ENCODE data around the gene SMAD3. TPM values are rescaled to one million over a fixed set of nuclear protein-coding genes. Genes with fewer than 3 reads are reported as not detected.
A peak's percentile ranks its signal among the peaks of the same experiment; 100 is the strongest.

The SMAD3 gene
- total RNA-seq, 1 experiment from 2014 or later, result 89.2 TPM

DNA sequence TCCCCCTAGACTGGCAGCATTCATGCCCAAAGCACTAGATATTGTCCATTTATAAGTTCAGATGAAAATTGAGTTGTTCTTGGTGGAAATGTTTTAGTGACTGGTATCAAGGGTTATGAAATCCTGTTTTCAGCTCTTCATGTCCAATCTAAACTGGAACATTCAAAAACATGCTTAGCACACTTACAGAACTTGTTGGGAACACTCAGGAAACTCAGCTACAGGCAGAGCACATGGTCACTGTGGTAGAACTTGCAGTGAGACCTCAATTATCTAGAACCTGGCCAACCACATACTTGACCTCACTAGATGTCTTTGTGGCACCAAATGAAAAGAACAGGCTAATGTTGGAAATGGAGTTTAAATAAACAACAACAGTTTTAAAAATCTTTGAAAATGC lies 88.8 kb downstream of the SMAD3 start:
- H3K4me1 ChIP-seq (ENCODE audit: control insufficient read depth in 1 of 2, insufficient read depth in 2 of 2, low read length in 2 of 2), result peaks cover 27 to 82% of the 10 kb centered on the region in 2 experiments

DNA sequence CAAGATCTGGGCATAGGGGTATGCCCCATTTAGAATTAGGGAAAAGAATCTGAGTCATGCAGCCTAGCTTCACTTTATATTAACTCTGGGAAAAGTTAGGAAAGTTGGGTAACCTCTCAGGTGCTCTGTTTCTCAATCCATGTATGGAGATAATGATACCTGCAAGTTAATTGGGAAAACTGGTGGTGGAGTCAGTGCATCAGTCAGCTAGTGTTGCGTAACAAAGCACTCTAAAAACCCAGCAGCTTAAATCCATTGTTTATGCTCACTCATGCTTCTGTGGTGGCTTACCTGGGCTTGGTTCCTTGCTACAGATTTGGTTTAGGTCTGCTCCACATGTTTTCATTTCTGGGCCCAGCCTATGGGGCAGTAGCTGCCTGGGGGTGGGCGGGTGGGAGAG lies 91.0 kb downstream of the SMAD3 start:
- DNase-seq (ENCODE audit: low read depth, low spot score) (no peak), ATAC-seq (no peak)
- ChIA-PET POLR2A (interaction anchor here (1.7 kb wide), 1 partner anchor 19 kb away, joined by 3 read pairs; no protein-coding TSS in a partner anchor), CTCF (no interaction called here), RAD21 (ENCODE audit: low non-redundant PET in 1 of 2, low total read pairs in 2 of 2, uncharacterized antibody in 2 of 2, unreplicated experiment in 2 of 2) (no interaction called here)
- peaks cover 14 to 82% of the 10 kb centered on the region in 2 experiments for H3K4me1 ChIP-seq (ENCODE audit: control insufficient read depth in 1 of 2, insufficient read depth in 2 of 2, low read length in 2 of 2)
- intact Hi-C loops (cut with micrococcal nuclease), result no loop called here
- BruUV-seq (replicated peaks), result no TSS peak
- H2AFZ ChIP-seq (ENCODE audit: low read depth, low read length, poor library complexity, severe bottlenecking), result no peak overlapping the region
- H3K36me3 ChIP-seq (ENCODE audit: control insufficient read depth in 1 of 2, insufficient read depth in 2 of 2, low read length in 2 of 2), result peaks cover 0 to 27% of the 10 kb centered on the region in 2 experiments; a peak in 2 of 4 replicates
- H3K27ac ChIP-seq (ENCODE audit: low read depth, low read length), result no peak overlapping the region
- H3K4me3 ChIP-seq (replicated peaks in 1 of 2; ENCODE audit: low read depth in 1 of 2, low read length in 2 of 2), result no peak overlapping the region
- H3K79me2 ChIP-seq (ENCODE audit: insufficient read depth, low read length), result peaks cover 93% of the 10 kb centered on the region
- H3K4me2 ChIP-seq (ENCODE audit: low read length), result no peak overlapping the region
- peaks cover 0 to 7% of the 10 kb centered on the region in 2 experiments; a peak in 1 of 4 replicates for H3K9me3 ChIP-seq (ENCODE audit: control insufficient read depth in 1 of 2, insufficient read depth in 1 of 2, low read depth in 1 of 2, low read length in 2 of 2)
- H3K27me3 ChIP-seq (ENCODE audit: insufficient read depth, low read length), result no peaks in the 10 kb centered on the region
- H4K20me1 ChIP-seq (ENCODE audit: insufficient read depth), result no peaks in the 10 kb centered on the region
- no peaks in the 10 kb centered on the region for H3K9me2 ChIP-seq (ENCODE audit: insufficient read depth)
- no peak overlapping the region for H3K9ac ChIP-seq (ENCODE audit: low read length)
- no peak for TF ChIP-seq ELF1 (IDR thresholded peaks at IDR 0.05; ENCODE audit: borderline replicate concordance, low read depth)
- no peak for TF ChIP-seq SRF (IDR thresholded peaks at IDR 0.05; ENCODE audit: low read depth)
- TF ChIP-seq, protein P1, sequence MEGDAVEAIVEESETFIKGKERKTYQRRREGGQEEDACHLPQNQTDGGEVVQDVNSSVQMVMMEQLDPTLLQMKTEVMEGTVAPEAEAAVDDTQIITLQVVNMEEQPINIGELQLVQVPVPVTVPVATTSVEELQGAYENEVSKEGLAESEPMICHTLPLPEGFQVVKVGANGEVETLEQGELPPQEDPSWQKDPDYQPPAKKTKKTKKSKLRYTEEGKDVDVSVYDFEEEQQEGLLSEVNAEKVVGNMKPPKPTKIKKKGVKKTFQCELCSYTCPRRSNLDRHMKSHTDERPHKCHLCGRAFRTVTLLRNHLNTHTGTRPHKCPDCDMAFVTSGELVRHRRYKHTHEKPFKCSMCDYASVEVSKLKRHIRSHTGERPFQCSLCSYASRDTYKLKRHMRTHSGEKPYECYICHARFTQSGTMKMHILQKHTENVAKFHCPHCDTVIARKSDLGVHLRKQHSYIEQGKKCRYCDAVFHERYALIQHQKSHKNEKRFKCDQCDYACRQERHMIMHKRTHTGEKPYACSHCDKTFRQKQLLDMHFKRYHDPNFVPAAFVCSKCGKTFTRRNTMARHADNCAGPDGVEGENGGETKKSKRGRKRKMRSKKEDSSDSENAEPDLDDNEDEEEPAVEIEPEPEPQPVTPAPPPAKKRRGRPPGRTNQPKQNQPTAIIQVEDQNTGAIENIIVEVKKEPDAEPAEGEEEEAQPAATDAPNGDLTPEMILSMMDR (IDR thresholded peaks at IDR 0.05 in 2 of 3, conservative IDR thresholded peaks at IDR 0.05 in 1 of 3; ENCODE audit: borderline replicate concordance in 1 of 3, insufficient read depth in 1 of 3, low read depth in 2 of 3, low read length in 2 of 3), result no peak
- no peak for TF ChIP-seq YY1 (IDR thresholded peaks at IDR 0.05; ENCODE audit: extremely low read depth, insufficient replicate concordance, low read depth, low read length)
- no peak for TF ChIP-seq TCF7L2 (IDR thresholded peaks at IDR 0.05; ENCODE audit: borderline replicate concordance, extremely low read depth, insufficient read depth, insufficient read length)
- TF ChIP-seq RAD21 (IDR thresholded peaks at IDR 0.05; ENCODE audit: low read depth), result no peak
- TF ChIP-seq EGR1 (IDR thresholded peaks at IDR 0.05; ENCODE audit: low read depth), result no peak
- TF ChIP-seq SP1 (IDR thresholded peaks at IDR 0.05; ENCODE audit: low read depth), result no peak
- no peak for TF ChIP-seq SIN3A (IDR thresholded peaks at IDR 0.05; ENCODE audit: low read depth)
- no peak for TF ChIP-seq ZFX (IDR thresholded peaks at IDR 0.05)
- TF ChIP-seq, protein P2, sequence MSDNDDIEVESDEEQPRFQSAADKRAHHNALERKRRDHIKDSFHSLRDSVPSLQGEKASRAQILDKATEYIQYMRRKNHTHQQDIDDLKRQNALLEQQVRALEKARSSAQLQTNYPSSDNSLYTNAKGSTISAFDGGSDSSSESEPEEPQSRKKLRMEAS (IDR thresholded peaks at IDR 0.05), result no peak
- no peak for TF ChIP-seq ZNF274 (IDR thresholded peaks at IDR 0.05; ENCODE audit: low read depth, low read length)
- TF ChIP-seq POLR2A (IDR thresholded peaks at IDR 0.05; ENCODE audit: borderline replicate concordance, extremely low read depth, insufficient read depth, insufficient read length), result no peak
- TF ChIP-seq EZH2phosphoT487 (IDR thresholded peaks at IDR 0.05; ENCODE audit: borderline replicate concordance), result no peak

More for the DNA sequence above, 88.8 kb downstream of the SMAD3 start:
- ChIA-PET RAD21 (ENCODE audit: low non-redundant PET in 1 of 2, low total read pairs in 2 of 2, uncharacterized antibody in 2 of 2, unreplicated experiment in 2 of 2) (no interaction called here), POLR2A (no interaction called here), CTCF (no interaction called here)
- Histone ChIP-seq H2AFZ (ENCODE audit: low read depth, low read length, poor library complexity, severe bottlenecking) (no peak overlapping the region), H3K9me3 (ENCODE audit: control insufficient read depth in 1 of 2, insufficient read depth in 1 of 2, low read depth in 1 of 2, low read length in 2 of 2) (peaks cover 0 to 7% of the 10 kb centered on the region in 2 experiments; a peak in 1 of 4 replicates), H3K4me3 (replicated peaks in 1 of 2; ENCODE audit: low read depth in 1 of 2, low read length in 2 of 2) (no peak overlapping the region), H3K9ac (ENCODE audit: low read length) (peak overlapping the region; percentile 12; the same call in 1 of the 2 replicates), H3K27me3 (ENCODE audit: insufficient read depth, low read length) (no peaks in the 10 kb centered on the region), H4K20me1 (ENCODE audit: insufficient read depth) (no peaks in the 10 kb centered on the region), H3K27ac (ENCODE audit: low read depth, low read length) (no peak overlapping the region), H3K79me2 (ENCODE audit: insufficient read depth, low read length) (peaks cover 81% of the 10 kb centered on the region), H3K9me2 (ENCODE audit: insufficient read depth) (no peaks in the 10 kb centered on the region), H3K36me3 (ENCODE audit: control insufficient read depth in 1 of 2, insufficient read depth in 2 of 2, low read length in 2 of 2) (peaks cover 0 to 27% of the 10 kb centered on the region in 2 experiments; a peak in 2 of 4 replicates), H3K4me2 (ENCODE audit: low read length) (no peak overlapping the region)
- TF ChIP-seq EZH2 (IDR thresholded peaks at IDR 0.05), result no peak
- no peak for TF ChIP-seq JUND (IDR thresholded peaks at IDR 0.05)
- TF ChIP-seq, protein P3, sequence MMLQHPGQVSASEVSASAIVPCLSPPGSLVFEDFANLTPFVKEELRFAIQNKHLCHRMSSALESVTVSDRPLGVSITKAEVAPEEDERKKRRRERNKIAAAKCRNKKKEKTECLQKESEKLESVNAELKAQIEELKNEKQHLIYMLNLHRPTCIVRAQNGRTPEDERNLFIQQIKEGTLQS (IDR thresholded peaks at IDR 0.05), result no peak
- TF ChIP-seq RAD21 (IDR thresholded peaks at IDR 0.05; ENCODE audit: low read depth), result no peak
- no peak for TF ChIP-seq ZNF274 (IDR thresholded peaks at IDR 0.05; ENCODE audit: low read depth, low read length)
- TF ChIP-seq POLR2A (IDR thresholded peaks at IDR 0.05; ENCODE audit: borderline replicate concordance, extremely low read depth, insufficient read depth, insufficient read length), result no peak
- no peak for TF ChIP-seq EGR1 (IDR thresholded peaks at IDR 0.05; ENCODE audit: low read depth)
- TF ChIP-seq POLR2AphosphoS5 (IDR thresholded peaks at IDR 0.05; ENCODE audit: low read depth, low read length), result no peak
- TF ChIP-seq TCF7L2 (IDR thresholded peaks at IDR 0.05; ENCODE audit: borderline replicate concordance, extremely low read depth, insufficient read depth, insufficient read length), result no peak
- no peak for TF ChIP-seq YY1 (IDR thresholded peaks at IDR 0.05; ENCODE audit: extremely low read depth, insufficient replicate concordance, low read depth, low read length)
- TF ChIP-seq CBX3 (IDR thresholded peaks at IDR 0.05; ENCODE audit: low read depth), result no peak
- TF ChIP-seq, protein P2 (IDR thresholded peaks at IDR 0.05), result no peak
- TF ChIP-seq SIN3A (IDR thresholded peaks at IDR 0.05; ENCODE audit: low read depth), result no peak
- intact Hi-C loops (cut with micrococcal nuclease), result no loop called here
- DNase-seq (ENCODE audit: low read depth, low spot score), result no peak
- ATAC-seq, result no peak
- no TSS peak for BruUV-seq (replicated peaks)
